Breast epithelium (tissue), 3 donors: ENCODE measurements around the gene RIPOR3.

Source experiments
- POLR2A ChIP-seq: fragments of 450-650 bp; IDR thresholded peaks from one replicate; pipeline ENCODE4 v1.6.1; 2016; ENCODE audit warnings: antibody characterized with exemption, mild to moderate bottlenecking, moderate library complexity
- POLR2AphosphoS5 ChIP-seq, 3 donors: sonication (generic); formaldehyde crosslinking; IDR thresholded peaks; one replicate each; pipeline ENCODE4 v1.6.1; 2017; ENCODE audit warnings: antibody characterized with exemption in 3 of 3
- TF ChIP-seq, protein P1 (sequence below), 3 donors: fragments of 450-650 bp; IDR thresholded peaks; one replicate each; pipeline ENCODE4 v1.5.1; 2016 to 2017; ENCODE audit warnings: antibody characterized with exemption in 3 of 3, mild to moderate bottlenecking in 3 of 3, moderate library complexity in 3 of 3

DNA sequence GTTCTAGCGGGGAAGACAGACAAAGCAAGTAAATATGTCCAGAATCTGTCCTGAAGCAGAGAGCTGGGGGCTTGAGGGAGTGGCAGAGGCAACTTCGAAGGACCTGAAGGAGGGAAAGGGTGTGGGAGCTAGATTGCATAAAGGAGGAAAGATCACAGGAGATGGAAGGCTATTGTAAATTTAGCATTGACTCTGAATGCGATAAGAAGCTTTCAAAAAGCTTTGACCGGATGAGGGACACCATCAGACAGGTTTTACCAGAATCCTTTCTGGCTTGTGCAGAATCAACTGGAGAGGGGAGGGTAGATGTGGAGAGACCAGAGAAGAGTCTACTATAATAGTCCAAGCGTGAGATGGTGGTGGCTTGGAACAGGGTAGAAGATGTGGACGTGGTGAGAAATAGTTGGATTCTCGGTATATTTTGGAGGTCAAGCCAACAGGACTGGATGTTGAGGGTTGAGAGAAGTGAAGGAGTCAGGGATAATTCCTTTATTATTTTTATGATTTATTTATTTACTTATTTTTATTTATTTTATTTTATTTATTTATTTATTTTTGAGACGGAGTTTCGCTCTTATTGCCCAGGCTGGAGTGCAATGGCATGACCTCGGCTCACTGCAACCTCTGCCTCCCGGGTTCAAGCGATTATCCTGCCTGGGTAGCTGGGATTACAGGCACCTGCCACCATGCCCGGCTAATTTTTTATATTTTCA, 19.9 kb upstream of the RIPOR3 start:
- TF ChIP-seq POLR2AphosphoS5 (IDR thresholded peaks at IDR 0.05) (no peak), POLR2A (no peak)
- TF ChIP-seq, protein P1, sequence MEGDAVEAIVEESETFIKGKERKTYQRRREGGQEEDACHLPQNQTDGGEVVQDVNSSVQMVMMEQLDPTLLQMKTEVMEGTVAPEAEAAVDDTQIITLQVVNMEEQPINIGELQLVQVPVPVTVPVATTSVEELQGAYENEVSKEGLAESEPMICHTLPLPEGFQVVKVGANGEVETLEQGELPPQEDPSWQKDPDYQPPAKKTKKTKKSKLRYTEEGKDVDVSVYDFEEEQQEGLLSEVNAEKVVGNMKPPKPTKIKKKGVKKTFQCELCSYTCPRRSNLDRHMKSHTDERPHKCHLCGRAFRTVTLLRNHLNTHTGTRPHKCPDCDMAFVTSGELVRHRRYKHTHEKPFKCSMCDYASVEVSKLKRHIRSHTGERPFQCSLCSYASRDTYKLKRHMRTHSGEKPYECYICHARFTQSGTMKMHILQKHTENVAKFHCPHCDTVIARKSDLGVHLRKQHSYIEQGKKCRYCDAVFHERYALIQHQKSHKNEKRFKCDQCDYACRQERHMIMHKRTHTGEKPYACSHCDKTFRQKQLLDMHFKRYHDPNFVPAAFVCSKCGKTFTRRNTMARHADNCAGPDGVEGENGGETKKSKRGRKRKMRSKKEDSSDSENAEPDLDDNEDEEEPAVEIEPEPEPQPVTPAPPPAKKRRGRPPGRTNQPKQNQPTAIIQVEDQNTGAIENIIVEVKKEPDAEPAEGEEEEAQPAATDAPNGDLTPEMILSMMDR (IDR thresholded peaks at IDR 0.05), result no peak
